IPS DF 6.9 (cell line): Measurements from ENCODE around the gene PSMB2.

Experiments used
- DNase-seq: peaks from one replicate; pipeline ENCODE4 v3.0.0-alpha.2; 2013; ENCODE audit warnings: low read depth, low spot score
- H3K27ac ChIP-seq: one replicate; pipeline ENCODE4 v1.5.1; 2013; ENCODE audit warnings: low read length, control low read depth
- H3K27me3 ChIP-seq: 2 replicates; pipeline ENCODE4 v1.6.1; 2013; ENCODE audit warnings: mild to moderate bottlenecking, low read length; ENCODE audit not compliant: control insufficient read depth, insufficient read depth
- H3K36me3 ChIP-seq: 2 replicates; pipeline ENCODE4 v1.6.1; 2013; ENCODE audit warnings: low read length; ENCODE audit not compliant: control insufficient read depth, insufficient read depth
- H3K4me1 ChIP-seq: 2 replicates; pipeline ENCODE4 v1.6.1; 2013; ENCODE audit warnings: low read length; ENCODE audit not compliant: control insufficient read depth, insufficient read depth
- H3K4me3 ChIP-seq: 2 replicates; pipeline ENCODE4 v1.5.1; 2013; ENCODE audit warnings: mild to moderate bottlenecking, low read length
- H3K9me3 ChIP-seq: 2 replicates; pipeline ENCODE4 v1.6.1; 2013; ENCODE audit warnings: low read length, inconsistent platforms; ENCODE audit not compliant: control insufficient read depth, insufficient read depth
- WGBS: extraction: QIAGEN DNeasy Blood & Tissue Kit; methylation state at CpG from one replicate; pipeline ENCODE4 v1.1.7; 2013; ENCODE audit warnings: mixed read lengths, missing lambda C conversion rate; ENCODE audit not compliant: insufficient read length, insufficient coverage; 5-methylcytosine and 5-hydroxymethylcytosine counted together

Gene PSMB2

DNA sequence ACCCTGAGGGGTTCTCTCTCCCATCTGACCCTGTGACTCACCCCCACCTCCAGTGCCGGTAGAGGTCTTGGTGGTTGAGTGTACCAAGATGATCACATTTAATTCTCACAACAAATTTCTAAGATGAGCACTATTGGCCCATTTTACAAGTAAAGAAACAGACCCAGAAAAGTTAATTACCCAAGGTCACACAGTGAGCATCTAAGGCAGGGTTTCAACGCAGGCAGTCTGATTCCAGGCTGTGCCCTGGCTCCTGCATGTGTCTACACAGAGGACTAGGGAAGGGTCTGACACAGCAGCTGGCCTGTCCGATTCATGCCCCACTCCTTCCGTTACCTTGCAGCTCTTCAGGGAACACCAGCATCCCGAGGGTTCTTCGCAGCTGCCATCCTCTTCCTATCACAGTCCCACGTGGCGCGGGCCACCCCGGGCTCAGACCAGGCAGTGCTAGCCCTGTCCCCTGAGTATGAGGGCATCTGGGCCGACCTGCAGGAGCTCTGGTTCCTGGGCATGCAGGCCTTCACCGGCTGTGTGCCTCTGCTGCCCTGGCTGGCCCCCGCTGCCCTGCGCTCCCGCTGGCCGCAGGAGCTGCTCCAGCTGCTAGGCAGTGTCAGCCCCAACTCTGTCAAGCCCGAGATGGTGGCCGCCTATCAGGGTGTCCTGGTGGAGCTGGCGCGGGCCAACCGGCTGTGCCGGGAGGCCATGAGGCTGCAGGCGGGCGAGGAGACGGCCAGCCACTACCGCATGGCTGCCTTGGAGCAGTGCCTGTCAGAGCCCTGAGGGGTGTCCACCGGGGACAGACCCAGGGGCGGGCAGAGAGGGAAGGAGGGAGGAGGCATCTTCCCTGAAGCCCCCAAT, 76.2 kb downstream of the PSMB2 start:
- H3K9me3 ChIP-seq: no peaks in the 10 kb centered on the region
- no peak for DNase-seq
- no peaks in the 10 kb centered on the region for H3K27me3 ChIP-seq
- peaks cover 28% of the 10 kb centered on the region for H3K36me3 ChIP-seq
- H3K4me3 ChIP-seq: no peak overlapping the region
- H3K27ac ChIP-seq: no peak overlapping the region
- no peaks in the 10 kb centered on the region for H3K4me1 ChIP-seq
- WGBS: no CpG with 5 or more reads among the region's 28 CpGs

- no peak overlapping the region for H3K27ac ChIP-seq
These were observed 77.1 kb downstream of the PSMB2 start for GRCh38 chr1:35564037-35564883.

GRCh38 chr1:35563166-35563565, 78.2 kb downstream of the PSMB2 start:
- no peaks in the 10 kb centered on the region for H3K9me3 ChIP-seq
- H3K27me3 ChIP-seq: no peaks in the 10 kb centered on the region
- no peak overlapping the region for H3K27ac ChIP-seq
- DNase-seq: no peak
- H3K4me1 ChIP-seq: no peaks in the 10 kb centered on the region
- WGBS: no CpG with 5 or more reads among the region's 12 CpGs
- no peak overlapping the region for H3K4me3 ChIP-seq
- H3K36me3 ChIP-seq: peaks cover 28% of the 10 kb centered on the region

More at GRCh38 chr1:35564037-35564883, 77.1 kb downstream of the PSMB2 start:
- no CpG with 5 or more reads among the region's 9 CpGs for WGBS
- Histone ChIP-seq H3K4me3 (no peak overlapping the region), H3K27me3 (no peaks in the 10 kb centered on the region), H3K9me3 (no peaks in the 10 kb centered on the region), H3K36me3 (peaks cover 28% of the 10 kb centered on the region), H3K4me1 (no peaks in the 10 kb centered on the region)
- DNase-seq: no peak

DNA sequence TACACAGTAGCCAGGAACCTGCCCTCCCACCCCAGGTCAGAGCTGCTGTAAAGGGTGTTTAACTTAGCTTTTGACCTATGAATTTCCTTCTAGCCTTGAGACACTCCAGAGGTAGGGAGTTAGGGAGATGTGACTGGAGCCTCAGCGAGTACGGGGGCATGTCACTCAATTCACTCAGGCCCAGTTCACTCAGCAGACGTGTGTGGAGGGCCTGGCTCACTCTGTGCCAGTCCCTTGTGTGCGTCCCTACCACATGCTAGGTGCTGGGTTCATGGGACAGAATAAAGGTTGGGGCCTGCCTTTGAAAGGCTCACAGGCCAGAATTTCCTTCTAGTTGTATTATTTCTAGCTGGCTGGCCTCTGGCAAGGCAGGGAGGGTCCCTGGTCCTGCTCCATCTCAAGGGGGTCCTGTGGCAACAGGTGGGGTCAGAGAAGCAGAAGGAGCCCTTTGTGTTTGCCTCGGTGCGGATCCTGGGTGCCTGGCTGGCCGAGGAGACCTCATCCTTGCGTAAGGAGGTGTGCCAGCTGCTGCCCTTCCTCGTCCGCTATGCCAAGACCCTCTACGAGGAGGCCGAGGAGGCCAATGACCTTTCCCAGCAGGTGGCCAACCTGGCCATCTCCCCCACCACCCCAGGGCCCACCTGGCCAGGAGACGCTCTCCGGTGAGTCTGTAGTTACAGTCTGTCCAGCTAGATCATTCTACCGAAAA, 79.2 kb downstream of the PSMB2 start:
- Histone ChIP-seq H3K36me3 (peaks cover 28% of the 10 kb centered on the region), H3K9me3 (no peaks in the 10 kb centered on the region)
- no CpG with 5 or more reads among the region's 15 CpGs for WGBS

DNA sequence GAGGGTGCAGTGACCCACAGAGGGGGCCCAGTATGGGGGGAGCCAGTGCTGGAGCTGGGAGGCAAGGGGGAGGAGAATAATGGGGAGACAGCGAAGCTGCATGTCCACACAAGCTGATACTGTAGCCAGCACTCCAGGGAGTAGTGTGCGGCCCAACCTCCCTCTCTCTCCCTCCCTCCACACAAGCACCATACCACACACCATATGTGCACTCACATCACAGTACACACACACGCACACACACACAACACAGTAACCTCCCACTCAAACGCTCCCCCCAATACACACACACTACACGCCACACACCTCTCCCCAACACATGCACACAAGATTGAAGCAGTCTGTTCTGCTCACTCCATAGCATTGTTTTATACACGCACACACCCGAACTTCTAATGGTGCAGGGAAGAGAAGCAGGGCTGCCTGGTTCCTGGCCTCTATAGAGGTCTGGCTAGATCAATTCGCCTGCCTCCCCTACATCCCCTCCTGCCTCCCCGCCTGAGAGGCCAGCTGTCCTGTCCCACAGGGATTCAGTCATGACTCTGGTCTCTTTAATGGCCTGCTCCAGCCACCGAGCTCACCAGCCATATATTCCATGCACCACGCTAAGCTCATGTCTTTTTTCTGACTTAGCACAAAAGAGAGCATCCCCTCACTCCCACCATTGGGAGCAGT, 79.9 kb downstream of the PSMB2 start:
- Histone ChIP-seq H3K27ac (no peak overlapping the region), H3K9me3 (no peaks in the 10 kb centered on the region), H3K4me3 (no peak overlapping the region), H3K36me3 (peaks cover 24% of the 10 kb centered on the region), H3K4me1 (no peaks in the 10 kb centered on the region), H3K27me3 (no peaks in the 10 kb centered on the region)
- no peak for DNase-seq
- WGBS: 100% methylated on average over 3 of the region's 11 CpGs

More for the DNA sequence above, 79.2 kb downstream of the PSMB2 start:
- Histone ChIP-seq H3K4me1 (no peaks in the 10 kb centered on the region), H3K4me3 (no peak overlapping the region), H3K27ac (no peak overlapping the region), H3K27me3 (no peaks in the 10 kb centered on the region)
- DNase-seq: no peak

DNA sequence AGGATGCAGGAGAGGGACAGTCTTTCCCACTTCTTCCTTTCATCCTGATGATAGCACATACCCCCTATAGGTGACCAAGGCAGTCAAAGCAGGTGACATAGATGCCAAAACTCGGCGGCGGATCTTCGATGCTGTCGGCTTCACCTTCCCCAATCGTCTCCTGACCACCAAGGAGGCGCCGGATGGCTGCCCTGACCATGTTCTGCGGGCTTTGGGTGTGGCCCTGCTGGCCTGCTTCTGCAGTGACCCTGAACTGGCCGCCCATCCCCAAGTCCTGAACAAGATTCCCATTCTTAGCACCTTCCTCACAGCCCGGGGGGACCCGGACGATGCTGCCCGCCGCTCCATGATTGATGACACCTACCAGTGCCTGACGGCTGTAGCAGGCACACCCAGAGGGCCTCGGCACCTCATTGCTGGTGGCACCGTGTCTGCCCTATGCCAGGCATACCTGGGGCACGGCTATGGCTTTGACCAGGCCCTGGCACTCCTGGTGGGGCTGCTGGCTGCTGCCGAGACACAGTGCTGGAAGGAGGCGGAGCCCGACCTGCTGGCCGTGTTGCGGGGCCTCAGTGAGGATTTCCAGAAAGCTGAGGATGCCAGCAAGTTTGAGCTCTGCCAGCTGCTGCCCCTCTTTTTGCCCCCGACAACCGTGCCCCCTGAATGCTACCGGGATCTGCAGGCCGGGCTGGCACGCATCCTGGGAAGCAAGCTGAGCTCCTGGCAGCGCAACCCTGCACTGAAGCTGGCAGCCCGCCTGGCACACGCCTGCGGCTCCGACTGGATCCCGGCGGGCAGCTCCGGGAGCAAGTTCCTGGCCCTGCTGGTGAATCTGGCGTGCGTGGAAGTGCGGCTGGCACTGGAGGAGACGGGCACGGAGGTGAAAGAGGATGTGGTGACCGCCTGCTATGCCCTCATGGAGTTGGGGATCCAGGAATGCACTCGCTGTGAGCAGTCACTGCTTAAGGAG, 80.8 kb downstream of the PSMB2 start:
- Histone ChIP-seq H3K27me3 (no peaks in the 10 kb centered on the region), H3K4me3 (no peak overlapping the region), H3K9me3 (no peaks in the 10 kb centered on the region), H3K36me3 (peaks cover 24% of the 10 kb centered on the region), H3K27ac (no peak overlapping the region), H3K4me1 (no peaks in the 10 kb centered on the region)
- WGBS: no CpG with 5 or more reads among the region's 44 CpGs
- DNase-seq: no peak

GRCh38 chr1:35559317-35559944, 81.9 kb downstream of the PSMB2 start:
- Histone ChIP-seq H3K4me1 (peaks cover 3% of the 10 kb centered on the region; the same call in 1 of the 2 replicates), H3K27ac (no peak overlapping the region), H3K9me3 (no peaks in the 10 kb centered on the region), H3K27me3 (no peaks in the 10 kb centered on the region), H3K36me3 (peaks cover 24% of the 10 kb centered on the region), H3K4me3 (no peak overlapping the region)
- DNase-seq: no peak
- no CpG with 5 or more reads among the region's 7 CpGs for WGBS

- WGBS: no CpG with 5 or more reads among the region's 26 CpGs
- H3K27ac ChIP-seq: no peak overlapping the region
- no peak for DNase-seq
- peak overlapping the region; percentile 87; the same call in 1 of the 2 replicates for H3K4me3 ChIP-seq
- H3K9me3 ChIP-seq: no peaks in the 10 kb centered on the region
- peaks cover 21% of the 10 kb centered on the region for H3K36me3 ChIP-seq
- H3K4me1 ChIP-seq: peaks cover 3% of the 10 kb centered on the region; the same call in 1 of the 2 replicates
- no peaks in the 10 kb centered on the region for H3K27me3 ChIP-seq
These were observed 82.7 kb downstream of the PSMB2 start for GRCh38 chr1:35558374-35559316.
